GM21737 (cell line): ENCODE results near the gene ANKRD10.

Experiments
- ATAC-seq: cut with Tn5 transposase; IDR thresholded peaks from one replicate; pipeline ENCODE4 v1.9.1; 2021; ENCODE audit warnings: mild to moderate bottlenecking, moderate library complexity; ENCODE audit not compliant: unreplicated experiment

Gene ANKRD10

GRCh38 chr13:110916301-110917142 is 1.7 kb upstream of the ANKRD10 start:
- no peak for ATAC-seq

GRCh38 chr13:110915874-110916206 is 971 bp upstream of the ANKRD10 start:
- no peak for ATAC-seq

GRCh38 chr13:110914331-110915056 is 375 bp downstream of the ANKRD10 start:
- peak; percentile 35 for ATAC-seq

GRCh38 chr13:110914081-110914330 is 863 bp downstream of the ANKRD10 start:
- ATAC-seq = no peak

- no peak for ATAC-seq
Observed at GRCh38 chr13:110913322-110914080, 1.4 kb downstream of the ANKRD10 start.

- no peak for ATAC-seq
Observed at GRCh38 chr13:110912651-110913051, 2.2 kb downstream of the ANKRD10 start.

- ATAC-seq = no peak
Observed at GRCh38 chr13:110911880-110912279, 3.0 kb downstream of the ANKRD10 start.

GRCh38 chr13:110910013-110910890 is 4.6 kb downstream of the ANKRD10 start:
- ATAC-seq = no peak

GRCh38 chr13:110907951-110908898 is 6.6 kb downstream of the ANKRD10 start:
- no peak for ATAC-seq

- ATAC-seq = no peak
Observed at GRCh38 chr13:110907301-110907700, 7.6 kb downstream of the ANKRD10 start.

- ATAC-seq = no peak
Observed at GRCh38 chr13:110904748-110905147, 10.1 kb downstream of the ANKRD10 start.

- no peak for ATAC-seq
Observed at GRCh38 chr13:110902370-110902769, 12.5 kb downstream of the ANKRD10 start.

- no peak for ATAC-seq
Observed at GRCh38 chr13:110897521-110897920, 17.3 kb downstream of the ANKRD10 start.

GRCh38 chr13:110897014-110897413 is 17.9 kb downstream of the ANKRD10 start:
- no peak for ATAC-seq

GRCh38 chr13:110894086-110894485 is 20.8 kb downstream of the ANKRD10 start:
- ATAC-seq = no peak

- ATAC-seq = no peak
Observed at GRCh38 chr13:110893571-110893970, 21.3 kb downstream of the ANKRD10 start.

- ATAC-seq = no peak
Observed at GRCh38 chr13:110890279-110891165, 24.3 kb downstream of the ANKRD10 start.

GRCh38 chr13:110888390-110888789 is 26.5 kb downstream of the ANKRD10 start:
- no peak for ATAC-seq
